ENCODE measurements around the gene RPL23. TPM values are rescaled to one million over a fixed set of nuclear protein-coding genes. Genes with fewer than 3 reads are reported as not detected.
A peak's percentile ranks its signal among the peaks of the same experiment; 100 is the strongest.

The RPL23 gene
- total and polyA plus RNA-seq, 9 of the 15 experiments (the other 6 are each of a cell fraction or from before 2014, with no cell fraction given), result 1,745 to 3,667 (median 3,096) TPM

DNA sequence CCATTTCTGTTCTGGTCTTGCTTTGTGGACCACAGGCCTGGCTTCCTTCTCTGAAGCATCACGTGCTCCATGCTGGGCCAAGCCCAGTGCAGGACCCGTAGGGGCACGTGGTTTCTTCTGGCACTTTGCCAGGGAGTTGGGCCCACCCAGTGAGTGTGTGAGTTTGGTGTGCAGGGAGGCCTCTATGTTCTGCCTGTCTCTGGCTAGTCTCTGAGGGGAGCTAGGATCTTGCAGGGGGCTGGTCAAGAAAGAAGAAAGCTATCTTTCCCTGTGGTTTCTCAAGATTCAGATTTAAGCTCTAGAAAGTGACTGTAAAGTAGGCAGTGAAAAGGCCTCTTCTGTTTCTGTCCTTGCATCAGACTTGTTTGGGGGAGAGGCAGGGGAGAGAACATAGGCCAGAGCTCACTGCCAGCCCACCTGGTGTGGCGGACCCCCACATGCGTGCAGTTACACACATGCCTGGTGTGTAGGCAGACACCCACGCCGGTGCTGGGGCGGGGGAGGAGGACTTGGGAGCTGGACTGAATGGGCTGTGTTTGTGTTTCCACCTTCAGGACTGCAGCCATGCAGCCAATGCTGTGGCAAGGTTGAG is 28.2 kb upstream of the RPL23 start (continued):
- TF ChIP-seq, protein P1, sequence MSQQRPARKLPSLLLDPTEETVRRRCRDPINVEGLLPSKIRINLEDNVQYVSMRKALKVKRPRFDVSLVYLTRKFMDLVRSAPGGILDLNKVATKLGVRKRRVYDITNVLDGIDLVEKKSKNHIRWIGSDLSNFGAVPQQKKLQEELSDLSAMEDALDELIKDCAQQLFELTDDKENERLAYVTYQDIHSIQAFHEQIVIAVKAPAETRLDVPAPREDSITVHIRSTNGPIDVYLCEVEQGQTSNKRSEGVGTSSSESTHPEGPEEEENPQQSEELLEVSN (IDR thresholded peaks at IDR 0.05; ENCODE audit: borderline replicate concordance in 1 of 2, extremely low read depth in 1 of 2, insufficient read depth in 1 of 2, insufficient read length in 1 of 2, low read depth in 1 of 2, low read length in 1 of 2, poor library complexity in 1 of 2, severe bottlenecking in 1 of 2), result peak in 1 of 2 experiments; percentile 49
- TF ChIP-seq ZNF507 (tag; conservative IDR thresholded peaks at IDR 0.05), result no peak
- TF ChIP-seq RFX5 (IDR thresholded peaks at IDR 0.05; ENCODE audit: low read depth, low read length), result no peak
- no peak for TF ChIP-seq OTX1 (CRISPR knock-in tag; IDR thresholded peaks at IDR 0.05)
- TF ChIP-seq CHD2 (IDR thresholded peaks at IDR 0.05; ENCODE audit: low read depth, low read length), result no peak
- TF ChIP-seq ZNF586 (CRISPR knock-in tag; conservative IDR thresholded peaks at IDR 0.05), result no peak
- peak; percentile 70 for TF ChIP-seq EGR1 (conservative IDR thresholded peaks at IDR 0.05)
- TF ChIP-seq, protein P2, sequence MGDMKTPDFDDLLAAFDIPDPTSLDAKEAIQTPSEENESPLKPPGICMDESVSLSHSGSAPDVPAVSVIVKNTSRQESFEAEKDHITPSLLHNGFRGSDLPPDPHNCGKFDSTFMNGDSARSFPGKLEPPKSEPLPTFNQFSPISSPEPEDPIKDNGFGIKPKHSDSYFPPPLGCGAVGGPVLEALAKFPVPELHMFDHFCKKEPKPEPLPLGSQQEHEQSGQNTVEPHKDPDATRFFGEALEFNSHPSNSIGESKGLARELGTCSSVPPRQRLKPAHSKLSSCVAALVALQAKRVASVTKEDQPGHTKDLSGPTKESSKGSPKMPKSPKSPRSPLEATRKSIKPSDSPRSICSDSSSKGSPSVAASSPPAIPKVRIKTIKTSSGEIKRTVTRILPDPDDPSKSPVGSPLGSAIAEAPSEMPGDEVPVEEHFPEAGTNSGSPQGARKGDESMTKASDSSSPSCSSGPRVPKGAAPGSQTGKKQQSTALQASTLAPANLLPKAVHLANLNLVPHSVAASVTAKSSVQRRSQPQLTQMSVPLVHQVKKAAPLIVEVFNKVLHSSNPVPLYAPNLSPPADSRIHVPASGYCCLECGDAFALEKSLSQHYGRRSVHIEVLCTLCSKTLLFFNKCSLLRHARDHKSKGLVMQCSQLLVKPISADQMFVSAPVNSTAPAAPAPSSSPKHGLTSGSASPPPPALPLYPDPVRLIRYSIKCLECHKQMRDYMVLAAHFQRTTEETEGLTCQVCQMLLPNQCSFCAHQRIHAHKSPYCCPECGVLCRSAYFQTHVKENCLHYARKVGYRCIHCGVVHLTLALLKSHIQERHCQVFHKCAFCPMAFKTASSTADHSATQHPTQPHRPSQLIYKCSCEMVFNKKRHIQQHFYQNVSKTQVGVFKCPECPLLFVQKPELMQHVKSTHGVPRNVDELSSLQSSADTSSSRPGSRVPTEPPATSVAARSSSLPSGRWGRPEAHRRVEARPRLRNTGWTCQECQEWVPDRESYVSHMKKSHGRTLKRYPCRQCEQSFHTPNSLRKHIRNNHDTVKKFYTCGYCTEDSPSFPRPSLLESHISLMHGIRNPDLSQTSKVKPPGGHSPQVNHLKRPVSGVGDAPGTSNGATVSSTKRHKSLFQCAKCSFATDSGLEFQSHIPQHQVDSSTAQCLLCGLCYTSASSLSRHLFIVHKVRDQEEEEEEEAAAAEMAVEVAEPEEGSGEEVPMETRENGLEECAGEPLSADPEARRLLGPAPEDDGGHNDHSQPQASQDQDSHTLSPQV (IDR thresholded peaks at IDR 0.05), result no peak
- TF ChIP-seq, protein P3, sequence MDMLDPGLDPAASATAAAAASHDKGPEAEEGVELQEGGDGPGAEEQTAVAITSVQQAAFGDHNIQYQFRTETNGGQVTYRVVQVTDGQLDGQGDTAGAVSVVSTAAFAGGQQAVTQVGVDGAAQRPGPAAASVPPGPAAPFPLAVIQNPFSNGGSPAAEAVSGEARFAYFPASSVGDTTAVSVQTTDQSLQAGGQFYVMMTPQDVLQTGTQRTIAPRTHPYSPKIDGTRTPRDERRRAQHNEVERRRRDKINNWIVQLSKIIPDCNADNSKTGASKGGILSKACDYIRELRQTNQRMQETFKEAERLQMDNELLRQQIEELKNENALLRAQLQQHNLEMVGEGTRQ (CRISPR knock-in tag; IDR thresholded peaks at IDR 0.05), result peak; percentile 95
- peak; percentile 86 for TF ChIP-seq TOE1 (IDR thresholded peaks at IDR 0.05; ENCODE audit: borderline replicate concordance)
- TF ChIP-seq TOE1 (CRISPR knock-in tag; IDR thresholded peaks at IDR 0.05; ENCODE audit: borderline replicate concordance, low read depth), result no peak
- TF ChIP-seq CAMTA2 (CRISPR knock-in tag; conservative IDR thresholded peaks at IDR 0.05), result no peak
- TF ChIP-seq CREB1 (IDR thresholded peaks at IDR 0.05), result no peak
- no peak for TF ChIP-seq CREB1 (CRISPR knock-in tag; IDR thresholded peaks at IDR 0.05)
